Measurements from ENCODE around the gene OR12D2.
"Not testable (repeated sequence)": the region's sequence is repeated elsewhere in the genome, so short reads cannot be mapped to it uniquely, and the experiment has no call there.

The OR12D2 gene, protein sequence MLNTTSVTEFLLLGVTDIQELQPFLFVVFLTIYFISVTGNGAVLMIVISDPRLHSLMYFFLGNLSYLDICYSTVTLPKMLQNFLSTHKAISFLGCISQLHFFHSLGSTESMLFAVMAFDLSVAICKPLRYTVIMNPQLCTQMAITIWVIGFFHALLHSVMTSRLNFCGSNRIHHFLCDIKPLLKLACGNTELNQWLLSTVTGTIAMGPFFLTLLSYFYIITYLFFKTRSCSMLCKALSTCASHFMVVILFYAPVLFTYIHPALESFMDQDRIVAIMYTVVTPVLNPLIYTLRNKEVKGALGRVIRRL

DNA sequence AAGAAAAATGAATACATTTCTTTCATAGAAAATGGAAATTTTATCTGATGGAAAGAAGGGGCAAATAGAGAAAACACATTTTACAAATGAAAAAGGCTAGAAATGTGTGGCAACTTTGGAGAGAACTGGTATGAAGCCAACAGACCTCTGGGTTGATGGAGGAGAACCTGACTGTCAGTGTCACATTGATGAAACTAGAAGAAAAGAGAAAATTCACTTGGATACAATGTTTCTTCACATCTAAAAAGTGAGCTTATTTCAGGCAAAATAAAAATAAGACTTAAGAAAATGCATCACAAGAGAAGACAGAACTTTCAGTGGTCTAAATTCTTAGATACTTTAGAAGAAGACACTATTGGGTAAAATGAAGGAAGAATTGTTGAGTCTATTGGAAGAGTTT is at the start of gene OR12D2:
OR12D2 (plus strand) TSS at position 301 of the 400 bp plus-strand sequence. CDS start 1,069 bp downstream, outside the sequence.
- DNase-seq (ENCODE audit: low read depth): no peak

DNA sequence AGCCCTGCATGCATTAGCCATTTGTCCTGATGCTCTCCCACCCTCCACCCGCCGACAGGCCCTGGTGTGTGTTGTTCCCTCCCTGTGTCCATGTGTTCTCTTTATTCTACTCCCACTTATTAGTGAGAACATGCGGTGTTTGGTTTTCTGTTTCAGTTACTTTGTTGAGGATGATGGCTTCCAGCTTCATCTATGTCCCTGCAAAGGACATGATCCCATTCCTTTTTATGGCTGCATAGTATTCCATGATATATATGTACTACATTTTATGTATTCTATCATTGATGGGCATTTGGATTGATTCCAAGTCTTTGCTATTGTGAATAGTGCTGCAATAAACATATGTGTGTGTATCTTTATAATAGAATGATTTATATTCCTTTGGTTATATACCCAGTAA is 46.1 kb upstream of the OR12D2 start:
- not testable (repeated sequence) for DNase-seq (ENCODE audit: low read depth)

DNA sequence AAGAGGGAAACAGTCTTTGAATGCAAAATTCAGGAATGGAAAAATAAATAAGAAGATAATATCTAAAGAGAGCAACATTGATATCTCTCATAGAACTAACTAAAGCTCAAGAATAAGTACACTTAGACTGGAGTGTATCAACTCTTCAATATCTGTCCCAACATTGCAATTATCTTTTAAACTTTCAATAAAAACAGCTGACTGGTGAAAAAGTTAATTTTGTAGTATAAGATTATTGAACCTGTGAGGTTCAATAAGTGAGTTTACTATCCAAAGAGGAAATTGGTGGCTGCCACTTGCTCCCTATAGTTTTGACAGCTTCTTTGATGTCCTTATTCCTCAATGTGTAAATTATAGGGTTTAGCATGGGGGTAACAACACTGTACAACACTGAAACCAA is 40.5 kb upstream of the OR12D2 start:
- no peak for DNase-seq (ENCODE audit: low read depth)

DNA sequence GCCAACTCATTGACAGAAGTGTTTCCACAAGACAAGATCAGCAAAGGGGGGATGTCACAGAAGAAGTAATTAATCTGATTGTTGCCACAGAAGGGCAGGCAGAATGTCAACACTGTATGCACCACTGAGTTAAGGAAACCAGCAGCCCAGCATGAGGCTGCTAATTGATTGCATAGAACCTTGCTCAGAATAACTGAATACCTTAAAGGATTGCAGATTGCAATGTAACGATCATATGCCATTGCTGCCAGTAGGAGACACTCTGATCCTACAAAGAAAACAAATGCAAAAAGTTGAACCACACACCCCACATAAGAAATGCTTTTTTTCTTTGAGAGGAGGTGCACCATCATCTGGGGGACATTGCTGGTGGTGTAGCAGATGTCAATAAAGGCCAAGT is 39.8 kb upstream of the OR12D2 start:
- DNase-seq (ENCODE audit: low read depth): no peak

DNA sequence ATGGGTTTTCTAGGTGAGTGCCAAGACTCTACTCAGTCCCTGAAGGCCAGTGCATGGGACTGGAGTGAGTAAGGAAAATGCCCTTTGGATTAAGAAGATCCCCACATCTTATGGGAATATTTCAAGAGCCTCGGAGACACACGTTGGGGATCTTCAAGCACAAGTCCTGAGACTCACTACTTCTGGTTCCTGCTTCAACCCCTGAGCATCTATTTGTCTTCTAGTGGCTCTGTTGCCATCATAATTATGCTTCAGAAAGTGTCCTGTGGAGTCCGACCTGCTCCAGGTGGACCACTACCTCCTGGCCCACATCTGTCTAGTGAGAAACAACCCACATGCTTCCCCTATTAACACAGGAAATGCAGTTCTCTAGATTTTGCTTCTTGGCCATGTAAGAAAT is 26.7 kb upstream of the OR12D2 start, which contains the start of gene OR5V1:
OR5V1 (minus strand) TSS at position 101 of the 400 bp plus-strand sequence. CDS start 12,670 bp downstream, outside the sequence.
- DNase-seq (ENCODE audit: low read depth): no peak

DNA sequence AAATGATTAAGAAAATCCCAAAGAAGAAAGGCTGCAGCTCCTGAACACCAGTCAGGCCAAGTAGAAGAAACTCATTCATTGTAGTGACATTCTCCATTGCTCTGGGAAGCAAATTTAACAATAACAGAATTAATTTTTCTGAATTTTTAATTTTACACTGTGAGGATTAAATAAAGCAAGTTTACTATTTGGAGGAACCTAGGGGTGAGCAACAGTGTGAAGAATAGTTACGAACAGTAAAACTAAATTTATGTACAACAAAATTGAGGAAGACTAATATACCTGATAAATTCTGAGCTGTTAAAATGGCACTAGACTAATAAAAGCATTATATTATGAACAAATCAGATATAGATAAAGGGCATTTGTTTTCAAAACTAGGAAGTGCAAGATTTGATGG is 20.2 kb upstream of the OR12D2 start, which contains the start of gene OR12D3:
OR12D3 (minus strand) TSS at position 101 of the 400 bp plus-strand sequence; CDS start at position 97, 4 bp downstream.
- no peak for DNase-seq (ENCODE audit: low read depth)

DNA sequence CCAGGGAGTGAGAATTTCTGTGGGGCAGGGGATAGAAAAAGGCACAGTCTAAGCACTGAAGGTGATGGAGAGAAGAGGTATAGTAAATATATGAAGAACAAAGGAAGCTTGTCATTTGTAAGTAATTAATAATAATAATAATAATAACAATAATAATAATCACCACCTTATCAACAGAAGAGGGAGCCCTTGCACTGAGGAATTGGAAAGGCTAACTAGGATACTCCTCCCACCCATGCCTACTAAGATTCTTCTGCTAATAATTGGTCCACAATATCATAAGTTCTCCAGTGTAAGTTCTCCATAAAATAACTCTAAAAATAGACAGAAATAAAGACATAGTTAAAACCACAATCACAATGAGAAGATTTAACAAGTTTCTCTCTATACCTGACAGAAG is 19.4 kb upstream of the OR12D2 start:
- no peak for DNase-seq (ENCODE audit: low read depth)

DNA sequence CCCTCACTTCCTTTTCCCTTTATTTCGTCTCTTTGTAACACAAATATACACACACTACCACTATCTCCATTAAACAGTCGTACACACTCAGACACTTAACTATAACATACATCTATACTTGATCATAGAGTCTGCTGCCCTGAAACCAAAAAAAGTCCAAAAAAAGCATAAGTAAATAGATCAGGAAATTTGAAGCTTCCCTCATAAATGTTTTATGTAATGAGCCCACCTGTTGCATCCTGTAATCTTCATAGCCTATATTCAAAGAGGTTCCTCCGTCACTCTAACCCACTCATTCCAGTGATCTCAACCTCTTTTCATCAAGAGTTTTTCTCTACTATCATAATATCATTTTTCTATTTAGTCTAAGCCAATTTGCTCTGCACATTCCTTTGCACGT is 6.9 kb upstream of the OR12D2 start:
- DNase-seq (ENCODE audit: low read depth): no peak

DNA sequence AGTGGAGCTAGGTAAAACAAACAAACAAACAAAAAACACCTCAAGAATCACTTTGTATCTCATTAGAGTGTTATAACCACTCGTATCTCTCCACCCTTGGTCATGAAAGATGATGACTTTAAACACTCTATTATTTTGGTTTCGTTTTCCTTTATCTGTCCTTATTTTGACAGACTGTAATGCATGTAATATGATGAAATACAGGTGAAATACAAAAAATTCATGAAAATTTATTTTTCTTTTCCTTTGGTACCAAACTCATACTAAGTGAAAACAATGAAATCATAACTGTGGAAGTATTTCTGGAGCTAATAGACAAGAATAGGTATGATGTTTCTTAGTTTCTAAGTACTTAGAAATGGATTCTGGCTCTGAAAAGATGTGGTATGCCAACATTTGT is 4.1 kb downstream of the OR12D2 start:
- DNase-seq (ENCODE audit: low read depth): no peak

DNA sequence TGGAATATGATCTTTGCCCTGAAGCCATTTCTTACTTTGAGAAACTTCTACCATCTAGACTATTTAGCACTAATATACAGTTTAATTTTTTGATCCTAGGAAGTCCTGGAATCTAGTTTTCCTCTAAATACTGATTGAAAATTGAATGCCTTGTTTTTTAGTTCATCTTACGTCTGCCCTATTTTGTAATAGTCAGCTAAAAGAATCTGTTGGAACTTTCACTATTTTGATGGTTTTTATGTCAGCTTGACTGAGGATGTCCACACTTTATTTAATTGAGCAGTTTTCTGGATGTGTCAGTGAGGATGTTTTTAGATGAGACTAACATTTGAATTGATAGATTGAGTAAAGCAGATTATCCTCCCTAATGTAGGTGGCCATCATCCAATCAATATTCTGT is 8.4 kb downstream of the OR12D2 start:
- no peak for DNase-seq (ENCODE audit: low read depth)

DNA sequence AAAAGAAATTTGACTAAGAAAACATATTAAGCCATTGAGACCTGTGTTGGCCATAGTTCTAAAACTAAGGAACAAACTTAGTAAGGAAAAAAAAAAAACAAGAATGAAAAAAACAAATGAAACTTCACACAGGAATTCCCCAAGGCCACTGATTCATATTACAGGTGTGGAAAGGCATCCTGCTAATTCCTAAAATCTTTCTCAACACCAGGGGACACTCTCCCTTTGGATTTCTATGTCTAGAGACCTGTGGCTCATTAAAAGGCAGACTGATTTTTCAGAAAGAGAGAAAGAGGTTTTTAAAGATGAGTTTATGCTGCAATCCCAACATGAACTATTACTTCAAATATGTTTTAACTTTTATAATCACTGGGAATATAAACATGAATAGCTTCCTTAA is 19.2 kb downstream of the OR12D2 start, which contains the start of gene OR12D1:
OR12D1 (plus strand) TSS at position 341 of the 400 bp plus-strand sequence.
- no peak for DNase-seq (ENCODE audit: low read depth)

DNA sequence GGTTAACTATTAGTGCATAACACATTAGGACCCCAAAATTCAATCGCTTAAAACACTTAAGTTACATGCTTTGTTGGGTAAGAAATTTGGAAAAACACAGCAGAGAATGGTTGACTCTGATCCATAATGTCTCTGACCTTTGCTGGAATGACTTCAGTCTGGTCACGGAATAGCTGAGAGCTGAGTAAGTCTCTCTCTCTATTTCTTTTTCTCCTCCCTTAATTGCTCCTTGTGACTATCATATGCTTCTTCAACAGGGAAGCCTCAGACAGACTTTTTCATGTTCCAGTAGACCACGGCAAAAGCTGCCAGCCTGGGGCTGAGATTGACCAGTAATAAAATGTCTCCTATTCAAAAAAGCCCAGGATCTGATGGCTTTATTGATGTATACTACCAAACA is 24.1 kb downstream of the OR12D2 start:
- no peak for DNase-seq (ENCODE audit: low read depth)

DNA sequence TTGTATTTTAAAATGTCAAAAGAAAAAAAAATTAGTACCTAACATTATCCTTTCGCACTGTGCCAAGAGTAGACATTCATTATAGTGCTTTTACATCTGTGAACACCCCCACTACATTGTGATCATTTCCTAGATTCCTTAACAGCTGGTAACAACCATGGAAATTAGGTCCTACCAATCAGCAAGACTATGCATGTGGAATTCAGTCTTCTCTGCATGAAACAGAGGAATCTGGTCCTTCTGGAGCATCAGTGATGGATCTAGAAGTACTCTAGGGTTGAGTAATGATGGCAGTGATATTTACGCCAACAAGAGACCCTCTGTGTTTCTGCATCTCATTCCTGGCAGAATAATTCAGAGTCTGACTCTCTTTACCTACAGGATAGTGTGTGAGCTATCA is 28.7 kb downstream of the OR12D2 start:
- DNase-seq (ENCODE audit: low read depth): no peak

DNA sequence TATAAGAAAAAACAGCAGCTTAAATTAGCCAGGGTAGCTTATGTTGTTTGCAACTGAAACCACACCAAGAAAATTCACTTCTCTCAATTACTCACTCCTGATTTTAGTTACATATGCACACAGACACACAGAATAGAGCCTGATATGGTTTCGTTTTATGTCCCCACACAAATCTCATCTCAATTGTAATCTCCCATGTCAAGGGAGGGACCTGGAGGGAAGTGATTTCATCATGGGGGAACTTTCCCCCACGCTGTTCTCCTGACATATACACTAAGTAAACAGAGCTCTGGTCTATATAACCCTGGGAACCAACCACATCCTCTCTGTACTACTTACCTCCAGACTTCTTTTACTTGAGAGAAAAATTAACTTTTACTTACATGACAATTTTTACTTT is 29.1 kb downstream of the OR12D2 start:
- no peak for DNase-seq (ENCODE audit: low read depth)

DNA sequence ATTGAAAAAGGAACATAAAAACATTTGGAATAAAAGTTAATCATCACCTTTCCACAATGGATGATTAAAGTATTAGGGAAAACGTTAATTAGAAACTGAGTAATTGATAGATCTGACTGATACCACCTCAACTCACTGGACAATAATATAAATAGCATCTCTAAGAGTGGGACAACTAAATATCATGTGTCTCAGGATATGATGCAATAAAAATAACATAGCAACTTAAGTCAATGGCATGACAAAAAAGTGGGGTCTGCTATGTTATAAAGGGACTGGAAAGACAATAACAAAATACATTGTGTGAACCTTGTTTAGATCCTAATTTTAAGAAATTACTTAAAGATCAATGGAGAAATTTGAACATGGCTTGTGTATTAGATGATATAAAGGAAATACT is 29.6 kb downstream of the OR12D2 start:
- no peak for DNase-seq (ENCODE audit: low read depth)

DNA sequence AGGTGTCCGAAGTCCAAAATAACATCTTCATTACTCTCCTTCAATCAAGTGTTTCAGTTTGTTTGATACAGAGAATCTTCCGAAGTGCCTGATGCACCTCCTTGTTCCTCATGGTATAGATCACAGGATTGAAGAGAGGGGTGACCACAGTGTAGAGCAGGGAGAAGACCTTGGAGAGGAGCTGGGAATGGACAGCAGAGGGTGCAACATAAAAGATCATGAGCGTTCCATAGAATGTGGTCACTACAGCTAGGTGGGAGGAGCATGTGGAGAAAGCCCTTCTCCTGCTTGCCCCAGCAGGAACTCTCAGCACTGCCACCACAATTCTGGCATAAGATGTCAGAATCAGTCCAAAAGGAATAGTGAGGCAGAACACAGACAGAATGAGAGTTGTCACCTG is 31.2 kb downstream of the OR12D2 start:
- no peak for DNase-seq (ENCODE audit: low read depth)

DNA sequence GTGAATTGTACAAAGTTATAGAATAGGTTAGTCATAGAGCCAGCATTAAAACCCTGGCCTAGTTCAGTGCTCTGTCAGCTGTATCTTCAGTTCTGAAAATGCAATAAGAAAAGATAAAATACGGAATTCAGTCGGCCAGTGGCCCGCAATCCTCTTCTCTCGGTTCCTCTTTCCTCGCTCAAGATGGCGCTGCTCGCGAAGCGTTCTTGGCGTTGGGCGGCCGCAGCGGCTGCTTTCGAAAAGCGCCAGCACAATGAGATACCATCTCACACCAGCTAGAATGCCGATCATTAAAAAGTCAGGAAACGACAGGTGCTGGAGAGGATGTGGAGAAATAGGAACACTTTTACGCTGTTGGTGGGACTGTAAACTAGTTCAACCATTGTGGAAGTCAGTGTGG is 41.3 kb downstream of the OR12D2 start:
- not testable (repeated sequence) for DNase-seq (ENCODE audit: low read depth)

DNA sequence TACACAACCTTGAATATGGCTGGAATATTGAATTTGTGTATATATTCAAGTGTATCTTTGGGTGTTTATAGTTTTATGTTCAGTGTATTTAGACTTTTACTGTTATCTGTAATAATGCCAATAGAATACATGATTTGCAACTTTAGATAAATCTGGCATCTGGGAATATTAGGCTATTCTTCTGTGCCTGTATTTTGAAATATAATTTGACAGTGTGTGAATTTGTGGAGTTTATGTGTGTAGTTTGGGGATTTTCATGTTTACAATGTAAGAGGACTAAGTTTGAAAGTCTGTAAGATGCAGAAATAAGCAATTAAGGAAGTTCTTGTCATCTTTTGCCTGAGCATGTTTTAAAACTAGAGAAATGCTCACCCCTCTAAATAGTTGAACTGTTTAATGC is 43.6 kb downstream of the OR12D2 start, which contains the start of gene OR10C1:
OR10C1 (plus strand) TSS at position 301 of the 400 bp plus-strand sequence. CDS start 710 bp downstream, outside the sequence.
- no peak for DNase-seq (ENCODE audit: low read depth)

DNA sequence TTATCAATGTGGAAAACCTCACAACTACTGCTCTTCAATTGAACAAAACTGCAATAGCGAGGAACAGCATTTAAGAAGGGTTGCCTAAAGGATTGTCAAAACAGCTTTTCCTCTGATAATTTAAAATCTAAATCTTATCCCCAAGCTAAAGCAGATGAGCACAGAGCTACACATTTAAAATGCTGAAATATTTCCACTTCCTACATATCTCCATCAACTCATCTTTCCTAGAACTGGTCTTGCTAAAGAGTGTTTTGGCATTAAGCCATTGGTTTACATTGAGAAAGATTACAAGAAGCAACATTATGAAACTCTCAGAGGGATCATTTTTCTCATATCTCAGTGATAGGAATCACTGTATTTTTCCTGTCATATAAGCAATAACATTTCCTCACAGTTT is 47.3 kb downstream of the OR12D2 start:
- DNase-seq (ENCODE audit: low read depth): no peak

DNA sequence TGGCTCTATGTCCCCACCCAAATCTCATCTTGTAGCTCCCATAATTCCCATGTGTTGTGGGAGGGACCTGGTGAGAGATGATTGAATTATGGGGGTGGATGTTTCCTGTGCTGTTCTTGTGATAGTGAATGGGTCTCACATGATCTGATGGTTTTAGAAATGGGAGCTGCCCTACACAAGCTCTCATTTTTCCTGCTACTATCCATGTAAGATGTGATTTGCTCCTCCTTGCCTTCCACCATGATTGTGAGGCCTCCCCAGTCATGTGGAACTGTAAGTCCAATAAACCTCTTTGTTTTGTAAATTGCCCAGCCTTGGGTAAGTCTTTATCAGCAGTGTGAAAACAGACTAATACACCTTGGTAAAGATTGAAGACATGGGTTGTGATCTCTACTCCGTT is 48.6 kb downstream of the OR12D2 start:
- DNase-seq (ENCODE audit: low read depth): not testable (repeated sequence)
